GM21529 (cell line): Measurements from ENCODE around the gene PUM1.
A peak's percentile ranks its signal among the peaks of the same experiment; 100 is the strongest.

Experiments used
- ATAC-seq: cut with Tn5 transposase; IDR thresholded peaks from one replicate; pipeline ENCODE4 v1.9.1; 2021; ENCODE audit not compliant: unreplicated experiment

Gene PUM1

DNA sequence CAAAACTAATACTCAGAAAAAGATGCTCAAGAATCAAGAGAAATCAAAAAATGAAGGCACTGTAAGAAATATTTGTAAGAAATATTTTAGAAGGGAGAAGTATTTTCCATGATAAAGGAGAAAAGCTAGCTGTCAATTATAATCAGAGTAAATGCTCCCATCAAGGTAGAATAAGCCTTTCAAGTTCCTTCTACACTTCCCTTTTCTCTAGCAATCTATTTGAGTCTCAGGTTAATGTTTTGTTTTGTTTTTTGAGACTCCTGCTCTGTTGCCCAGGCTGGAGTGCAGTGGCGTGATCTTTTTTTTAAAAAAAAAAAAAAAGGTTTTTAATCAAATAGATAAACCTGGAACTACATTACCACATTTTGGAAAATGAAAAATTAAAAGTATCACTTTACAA is 33.3 kb downstream of the PUM1 start:
- ATAC-seq: no peak

GRCh38 chr1:31031330-31032143 is 34.0 kb downstream of the PUM1 start:
- ATAC-seq: no peak

DNA sequence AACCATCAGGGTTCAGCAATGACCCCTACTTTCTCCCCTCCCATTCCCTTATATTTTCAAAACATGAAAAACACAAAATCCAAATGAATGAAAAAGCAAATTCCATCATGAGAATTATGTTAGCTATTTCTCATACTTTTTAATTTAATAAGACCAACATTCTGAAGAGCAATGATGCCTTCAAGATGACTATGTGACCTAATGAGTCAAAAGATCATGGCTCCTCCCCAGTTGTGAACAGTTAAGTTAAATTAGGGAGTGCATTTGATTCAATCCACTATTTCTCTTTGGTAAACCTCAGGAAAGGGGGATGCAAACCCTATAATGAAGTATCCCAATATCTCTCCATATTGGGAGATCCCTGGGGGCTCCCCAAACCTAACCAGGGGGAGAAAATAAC is 36.5 kb downstream of the PUM1 start:
- ATAC-seq: no peak

DNA sequence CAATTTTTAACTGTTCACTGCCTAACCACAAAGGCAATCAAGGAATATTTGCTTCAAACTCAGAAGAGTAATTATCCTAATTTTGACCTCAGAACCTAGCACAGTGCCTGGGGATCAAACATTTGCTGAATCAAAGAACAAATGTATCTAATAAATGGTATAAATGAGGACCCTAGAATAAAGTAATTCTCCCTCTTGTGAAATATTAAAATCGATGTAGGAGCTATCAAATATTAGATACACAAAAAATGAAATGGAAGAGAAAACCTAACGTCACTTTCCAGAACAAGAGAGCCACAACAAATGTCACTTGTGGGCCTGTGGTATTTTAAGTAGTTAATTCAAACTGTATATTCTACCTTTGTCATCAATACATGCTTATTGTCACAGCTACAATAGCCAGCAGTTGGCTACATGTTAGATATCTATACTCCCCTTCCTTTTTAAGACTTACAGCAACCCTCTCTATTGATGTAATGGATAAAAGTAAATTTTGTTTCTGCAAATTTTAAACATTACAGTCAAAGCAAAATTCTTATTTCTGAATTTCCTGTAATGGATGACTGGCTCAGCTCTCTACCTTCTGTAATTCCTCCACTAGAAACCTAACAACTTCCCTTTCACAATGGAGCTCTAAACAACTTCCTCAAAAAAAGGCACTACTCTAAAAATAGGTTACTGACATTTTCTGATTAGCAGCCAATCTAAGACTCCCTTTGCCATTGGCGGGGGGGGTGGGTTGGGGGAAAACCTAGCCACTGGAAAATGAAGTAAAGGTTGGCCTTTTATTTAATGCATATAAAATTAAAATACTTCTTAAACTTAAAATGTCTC is 37.6 kb downstream of the PUM1 start:
- no peak for ATAC-seq

- no peak for ATAC-seq
These were observed 43.3 kb downstream of the PUM1 start for GRCh38 chr1:31022259-31022658.

- ATAC-seq: no peak
These were observed 45.3 kb downstream of the PUM1 start for GRCh38 chr1:31020007-31020790.

- no peak for ATAC-seq
These were observed 46.1 kb downstream of the PUM1 start for GRCh38 chr1:31019401-31019800.

- ATAC-seq: no peak
These were observed 48.6 kb downstream of the PUM1 start for GRCh38 chr1:31016868-31017267.

DNA sequence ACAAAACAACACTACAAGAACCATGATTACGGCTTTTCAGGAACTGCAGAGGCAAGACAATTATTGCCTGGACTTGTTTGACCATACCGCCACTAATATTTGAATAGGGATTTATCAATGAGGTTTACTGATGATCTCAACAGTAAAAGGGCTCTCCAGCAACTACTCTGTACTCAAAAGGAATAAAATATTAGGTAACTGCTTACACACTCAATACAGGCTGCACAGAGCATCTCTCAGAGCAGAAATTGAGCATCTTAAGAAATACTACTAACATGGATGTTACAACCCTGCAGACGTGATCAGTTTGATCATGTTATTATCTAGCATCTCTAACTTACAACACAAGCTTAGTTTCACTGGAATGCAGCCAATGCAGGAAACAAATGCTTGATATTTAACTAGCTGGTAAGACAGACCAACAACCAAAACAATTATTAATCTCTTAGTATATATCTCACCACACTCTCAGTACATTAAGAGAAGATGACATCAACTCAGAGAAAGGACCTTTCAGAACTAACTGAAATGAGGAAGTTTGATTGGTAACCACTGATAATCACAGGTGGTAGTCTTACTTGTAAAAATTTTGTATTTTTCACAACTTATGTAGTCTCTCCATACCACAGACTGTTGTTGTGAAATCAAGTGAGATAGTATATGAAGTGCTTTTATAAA is 52.2 kb downstream of the PUM1 start:
- ATAC-seq: peak; percentile 74

DNA sequence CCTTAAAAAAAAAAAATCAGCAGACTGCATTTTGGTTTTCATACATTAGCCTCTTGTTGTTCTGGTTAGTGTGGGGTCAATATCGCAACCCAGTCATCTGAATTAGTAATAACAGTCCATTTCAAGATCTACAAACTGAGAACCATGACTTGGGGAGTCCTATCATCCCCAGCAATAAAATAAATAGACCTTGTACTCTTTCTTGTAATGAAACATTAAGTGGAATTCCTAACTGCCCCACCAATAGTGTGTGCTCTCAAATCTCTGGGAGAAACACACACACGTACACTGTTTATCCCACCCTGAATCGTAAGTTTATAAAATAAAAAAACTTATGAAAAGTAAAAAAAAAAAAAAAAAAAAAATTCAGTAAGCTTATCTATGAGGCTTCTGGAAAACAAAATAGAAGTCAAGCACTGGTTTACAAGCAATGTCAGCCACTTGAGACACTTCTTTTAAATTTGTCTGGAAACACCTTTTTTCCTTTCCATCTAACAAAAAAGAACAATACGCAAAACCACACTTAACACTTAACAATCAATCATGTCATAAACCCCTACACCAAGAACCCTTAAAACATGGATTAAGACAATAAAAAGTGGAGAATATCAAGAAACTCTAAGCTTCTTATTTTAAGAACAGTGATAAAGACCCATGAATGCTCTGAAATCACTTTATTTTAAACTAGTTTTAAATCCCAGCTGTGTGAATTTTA is 53.1 kb downstream of the PUM1 start:
- no peak for ATAC-seq

GRCh38 chr1:31011719-31012118 is 53.8 kb downstream of the PUM1 start:
- ATAC-seq: no peak

DNA sequence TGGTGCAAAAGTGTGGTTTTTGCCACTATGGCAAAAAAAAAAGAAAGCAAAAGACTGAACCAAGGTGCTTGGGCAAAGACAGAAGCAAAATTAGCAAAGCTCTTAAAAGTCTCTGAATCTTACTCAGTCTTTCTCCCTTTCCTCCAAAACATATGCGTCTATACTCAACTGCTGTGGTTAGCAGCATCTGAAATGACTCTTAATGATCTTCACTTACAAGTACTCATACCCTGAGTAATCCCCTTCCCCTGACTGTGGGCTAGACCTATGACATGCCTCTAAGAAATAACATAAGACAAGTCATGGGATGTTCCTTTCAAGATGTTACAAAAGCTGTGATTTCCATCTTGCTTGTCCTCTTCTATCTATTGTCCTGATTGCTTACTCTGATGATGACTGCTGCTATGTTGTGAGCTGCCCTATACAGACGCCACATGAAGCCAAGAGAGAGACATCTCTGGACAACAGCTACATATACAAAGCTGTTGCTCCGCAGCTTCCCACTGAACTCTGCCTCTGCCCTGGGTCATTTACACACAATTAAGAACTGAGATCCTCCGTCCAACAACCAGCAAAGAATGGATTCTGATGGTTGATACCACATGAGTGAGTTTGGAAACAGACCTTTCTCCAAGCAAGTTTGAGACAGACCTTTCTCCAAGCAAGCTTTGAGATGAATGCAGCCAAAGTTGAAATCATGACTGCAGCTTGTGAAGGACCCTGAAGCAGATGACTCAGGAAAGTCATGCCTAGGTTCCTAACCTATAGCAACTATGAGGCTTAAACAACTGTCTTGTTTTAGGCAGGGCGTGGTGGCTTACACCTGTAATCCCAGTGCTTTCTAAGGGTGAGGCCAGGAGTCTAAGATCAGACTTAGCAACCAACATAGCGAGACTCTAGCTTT is 55.2 kb downstream of the PUM1 start:
- peak; percentile 63 for ATAC-seq

- no peak for ATAC-seq
These were observed 58.0 kb downstream of the PUM1 start for GRCh38 chr1:31007462-31007991.

- ATAC-seq: no peak
These were observed 58.8 kb downstream of the PUM1 start for GRCh38 chr1:31006747-31007146.

DNA sequence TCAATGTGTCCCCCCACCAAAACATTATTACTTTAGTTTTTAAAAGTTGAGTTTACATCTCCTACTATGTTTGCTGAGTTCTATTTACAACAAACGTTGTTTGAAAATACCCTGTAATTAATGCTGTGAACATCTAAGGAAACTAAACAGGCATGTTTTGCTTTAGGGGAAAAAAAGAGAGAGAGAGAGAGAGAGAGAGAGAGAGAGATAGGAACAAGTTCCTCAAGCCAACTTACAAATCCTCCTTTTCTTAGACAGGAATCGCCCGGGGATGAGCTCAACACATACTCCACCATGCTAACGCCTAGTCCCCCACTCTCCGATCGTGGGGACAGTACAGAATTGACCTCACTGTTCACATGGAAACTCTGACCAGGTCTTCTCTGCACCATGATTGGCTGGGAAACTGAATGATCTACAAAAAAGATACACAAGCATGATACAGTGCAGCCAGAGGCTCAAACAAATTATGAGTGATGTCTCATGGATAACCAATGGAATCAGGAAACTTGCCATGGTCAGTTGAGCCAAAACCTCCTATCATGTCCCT is 59.8 kb downstream of the PUM1 start:
- ATAC-seq: no peak

GRCh38 chr1:31005198-31005597 is 60.3 kb downstream of the PUM1 start:
- ATAC-seq: no peak

DNA sequence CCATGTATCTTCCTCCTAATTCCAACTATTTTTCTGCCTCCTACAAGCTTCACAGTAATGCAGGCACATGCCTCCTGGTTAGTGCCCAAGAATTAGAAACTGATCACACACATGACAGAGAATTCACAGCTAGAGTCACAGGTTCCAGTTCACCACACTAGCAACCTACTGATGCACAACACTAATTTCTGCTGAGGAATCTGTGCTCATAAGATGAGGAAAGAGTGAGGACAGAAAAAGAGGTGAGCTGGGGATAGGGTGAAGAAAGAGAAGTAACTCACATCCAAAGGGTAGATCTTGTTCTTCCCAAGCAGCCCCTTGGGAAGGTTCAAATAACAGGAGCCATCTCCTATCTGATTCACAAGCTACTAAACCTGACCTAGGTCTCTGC is 61.3 kb downstream of the PUM1 start:
- ATAC-seq: no peak

DNA sequence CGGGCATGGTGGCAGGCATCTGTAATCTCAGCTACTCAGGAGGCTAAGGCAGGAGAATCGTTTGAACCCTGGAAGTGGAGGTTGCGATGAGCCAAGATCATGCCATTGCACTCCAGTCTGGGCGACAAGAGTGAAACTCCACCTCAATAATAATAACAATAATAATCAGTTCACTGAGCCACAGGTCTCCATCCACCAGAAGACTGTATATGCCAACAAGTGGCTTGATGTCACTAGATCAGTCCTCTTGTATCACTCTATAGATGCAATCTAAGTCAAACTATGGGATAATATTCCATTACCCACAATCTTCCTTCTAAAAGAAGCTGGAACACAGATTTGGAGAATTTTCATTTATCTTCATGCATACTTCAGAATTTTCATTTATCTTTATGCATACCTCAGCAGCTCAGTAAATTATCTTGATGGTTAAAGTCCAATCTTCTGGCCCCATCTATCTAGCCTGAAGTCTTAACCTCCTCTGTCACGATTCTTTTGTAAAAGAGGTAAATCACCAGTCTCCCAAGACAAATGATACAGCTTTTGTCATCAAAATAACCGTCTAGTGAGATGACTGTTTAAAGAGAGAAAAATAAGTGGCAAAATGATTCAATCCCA is 61.8 kb downstream of the PUM1 start:
- no peak for ATAC-seq
